Common myeloid progenitor, CD34-positive (primary cell): ENCODE measurements around the gene MACROD2.

Experiments
- CTCF ChIA-PET: fragments of 350-600 bp; sonication (Branson Sonifier 250); formaldehyde crosslinking; loops from one replicate; lab custom pipeline; 2021; ENCODE audit warnings: antibody characterized with exemption; lab: Charles Lee
- POLR2A ChIA-PET: fragments of 350-600 bp; sonication (Branson Sonifier 250); formaldehyde crosslinking; loops from one replicate; lab custom pipeline; 2021; ENCODE audit warnings: antibody characterized with exemption; lab: Charles Lee
- DNase-seq, 3 donors: peaks; one replicate each; pipeline versions ENCODE4 v3.0.0 to v3.0.0-alpha.2; 2013
- H3K27ac ChIP-seq, 2 experiments: 1 replicate in 1 of 2; 2 replicates in 1 of 2; pipeline ENCODE4 v1.7.0; 2013; ENCODE audit warnings: inconsistent platforms in 2 of 2, low read length in 2 of 2, mild to moderate bottlenecking in 2 of 2, low read depth in 1 of 2, moderate library complexity in 1 of 2; ENCODE audit not compliant: severe bottlenecking in 2 of 2, insufficient read depth in 1 of 2, poor library complexity in 1 of 2
- H3K27me3 ChIP-seq, 5 experiments: replicated peaks in 2 of 5; 1 replicate in 3 of 5; 2 replicates in 2 of 5; pipeline versions ENCODE4 v1.6.1 to v1.7.0; 2013; ENCODE audit warnings: low read length in 4 of 5, mild to moderate bottlenecking in 2 of 5, moderate library complexity in 2 of 5, inconsistent platforms in 1 of 5; ENCODE audit not compliant: insufficient read depth in 5 of 5, control insufficient read depth in 4 of 5
- H3K36me3 ChIP-seq, 4 experiments: 1 replicate in 2 of 4; 2 replicates in 2 of 4; pipeline versions ENCODE4 v1.6.1 to v1.7.0; 2013; ENCODE audit warnings: low read length in 3 of 4, control low read depth in 1 of 4, mild to moderate bottlenecking in 1 of 4; ENCODE audit not compliant: control insufficient read depth in 4 of 4, insufficient read depth in 4 of 4
- H3K4me1 ChIP-seq, 4 experiments: 1 replicate in 3 of 4; 2 replicates in 1 of 4; pipeline versions ENCODE4 v1.6.1 to v1.7.1; 2013; ENCODE audit warnings: low read length in 3 of 4, mild to moderate bottlenecking in 3 of 4, control low read depth in 1 of 4, inconsistent platforms in 1 of 4, moderate library complexity in 1 of 4; ENCODE audit not compliant: control insufficient read depth in 4 of 4, insufficient read depth in 4 of 4; ENCODE audit errors: control extremely low read depth in 1 of 4
- H3K4me3 ChIP-seq, 7 experiments: 1 replicate in 4 of 7; 2 replicates in 3 of 7; pipeline versions ENCODE4 v1.5.1 to v1.7.0; 2013; ENCODE audit warnings: mild to moderate bottlenecking in 7 of 7, low read length in 6 of 7, moderate library complexity in 6 of 7, inconsistent platforms in 2 of 7, low read depth in 2 of 7, control low read depth in 1 of 7; ENCODE audit not compliant: insufficient read depth in 4 of 7, control insufficient read depth in 1 of 7; ENCODE audit errors: extremely low read depth in 1 of 7
- H3K9me3 ChIP-seq, 5 experiments: 1 replicate in 4 of 5; 2 replicates in 1 of 5; pipeline versions ENCODE4 v1.6.1 to v1.7.1; 2013; ENCODE audit warnings: low read length in 4 of 5, mild to moderate bottlenecking in 2 of 5, inconsistent platforms in 1 of 5, low read depth in 1 of 5, moderate library complexity in 1 of 5; ENCODE audit not compliant: control insufficient read depth in 4 of 5, insufficient read depth in 2 of 5; ENCODE audit errors: control extremely low read depth in 1 of 5
- WGBS: methylation state at CpG from one replicate; pipeline ENCODE4 v1.1.5; 2013; ENCODE audit not compliant: insufficient coverage; 5-methylcytosine and 5-hydroxymethylcytosine counted together

The MACROD2 gene

DNA sequence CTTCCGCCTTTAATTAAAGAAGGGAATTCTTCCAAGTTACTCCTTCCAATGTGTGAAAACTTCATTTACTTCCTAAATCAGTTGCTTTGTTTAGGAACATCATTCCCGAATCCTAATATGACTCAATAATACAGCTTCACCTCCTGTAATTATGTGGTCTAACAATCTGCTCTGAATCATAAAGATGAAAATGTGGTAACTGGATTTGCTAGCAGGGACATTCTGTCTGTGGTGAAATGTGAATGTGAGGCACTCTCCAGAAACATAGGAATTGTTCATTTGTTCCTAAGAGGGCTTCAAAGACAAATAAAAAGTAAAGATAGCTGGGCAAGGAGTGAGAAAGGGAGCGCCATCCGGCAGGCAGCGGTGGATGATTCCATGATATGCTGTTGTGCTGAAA, 1899.8 kb downstream of the MACROD2 start:
- H3K27ac ChIP-seq, result no peak overlapping the region
- CTCF ChIA-PET, result no interaction called here
- WGBS, result 100% methylated on average over 4 of the region's 5 CpGs
- peaks cover 6 to 13% (median 9%) of the 10 kb centered on the region in 4 experiments for H3K4me1 ChIP-seq
- no peak overlapping the region for H3K4me3 ChIP-seq
- peak in 2 of 3 donors; percentile 10 to 41 for DNase-seq
- peaks cover 0 to 37% (median 7%) of the 10 kb centered on the region in 5 experiments for H3K27me3 ChIP-seq
- POLR2A ChIA-PET, result no interaction called here
- no peaks in the 10 kb centered on the region for H3K9me3 ChIP-seq
- H3K36me3 ChIP-seq, result no peaks in the 10 kb centered on the region

- POLR2A ChIA-PET, result no interaction called here
- Histone ChIP-seq H3K36me3 (no peaks in the 10 kb centered on the region), H3K4me1 (peaks cover 6 to 13% (median 9%) of the 10 kb centered on the region in 4 experiments), H3K27ac (no peak overlapping the region), H3K9me3 (no peaks in the 10 kb centered on the region), H3K27me3 (peaks cover 0 to 38% (median 7%) of the 10 kb centered on the region in 5 experiments), H3K4me3 (no peak overlapping the region)
- DNase-seq, result peak; percentile 64 to 95 (median 92)
- WGBS, result 0% methylated on average over 5 of the region's 6 CpGs
- CTCF ChIA-PET, result no interaction called here
These were observed 1900.3 kb downstream of the MACROD2 start for GRCh38 chr20:15895560-15896084.

GRCh38 chr20:15899967-15900366, 1904.7 kb downstream of the MACROD2 start:
- no peaks in the 10 kb centered on the region for H3K9me3 ChIP-seq
- DNase-seq, result no peak
- CTCF ChIA-PET, result no interaction called here
- no peak overlapping the region for H3K4me3 ChIP-seq
- POLR2A ChIA-PET, result no interaction called here
- no peaks in the 10 kb centered on the region for H3K36me3 ChIP-seq
- no peak overlapping the region for H3K27ac ChIP-seq
- H3K4me1 ChIP-seq, result peaks cover 6 to 12% (median 9%) of the 10 kb centered on the region in 4 experiments
- WGBS, result no CpG with 5 or more reads among the region's 4 CpGs
- peaks cover 0 to 31% (median 0%) of the 10 kb centered on the region in 5 experiments for H3K27me3 ChIP-seq

DNA sequence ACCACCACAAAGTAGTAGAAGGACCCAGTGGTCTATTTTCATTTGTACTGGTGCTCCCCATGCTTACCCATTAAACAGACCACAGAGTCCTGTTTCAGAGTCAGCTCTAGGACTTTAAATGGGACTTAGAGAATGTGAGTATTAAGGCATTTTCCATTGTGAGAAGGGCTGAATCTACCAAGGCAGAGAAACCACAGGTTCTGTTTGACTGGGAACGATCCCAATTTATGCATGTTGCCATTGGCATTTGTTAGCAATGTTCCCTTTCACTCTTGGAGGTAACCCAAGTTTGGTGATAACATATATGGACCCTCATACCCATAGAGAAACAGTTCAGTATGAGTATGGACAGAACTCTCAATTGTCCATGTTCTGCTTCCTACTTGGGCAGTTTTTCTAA, 1905.1 kb downstream of the MACROD2 start:
- POLR2A ChIA-PET, result no interaction called here
- 100% methylated on average over 1 of the region's 1 CpG for WGBS

GRCh38 chr20:15902493-15902892, 1907.2 kb downstream of the MACROD2 start:
- Histone ChIP-seq H3K9me3 (no peaks in the 10 kb centered on the region), H3K36me3 (no peaks in the 10 kb centered on the region), H3K27me3 (peaks cover 0 to 37% (median 6%) of the 10 kb centered on the region in 5 experiments), H3K4me1 (no peaks in the 10 kb centered on the region), H3K4me3 (no peak overlapping the region), H3K27ac (no peak overlapping the region)
- ChIA-PET POLR2A (no interaction called here), CTCF (interaction anchor here (1.1 to 1.9 kb wide), 3 partner anchors 9 to 66 kb away, joined by 3 to 4 read pairs (median 4); no protein-coding TSS in a partner anchor)
- WGBS, result 92% methylated on average over 9 of the region's 9 CpGs
- DNase-seq, result peak; percentile 9 to 34 (median 31)

More for the DNA sequence above, 1905.1 kb downstream of the MACROD2 start:
- H3K27ac ChIP-seq, result no peak overlapping the region
- no peaks in the 10 kb centered on the region for H3K36me3 ChIP-seq
- peaks cover 0 to 31% (median 0%) of the 10 kb centered on the region in 5 experiments for H3K27me3 ChIP-seq
- H3K4me3 ChIP-seq, result no peak overlapping the region
- H3K4me1 ChIP-seq, result peaks cover 6 to 8% (median 6%) of the 10 kb centered on the region in 4 experiments
- no peaks in the 10 kb centered on the region for H3K9me3 ChIP-seq
- CTCF ChIA-PET, result no interaction called here
- DNase-seq, result no peak

GRCh38 chr20:15905661-15906060, 1910.3 kb downstream of the MACROD2 start:
- Histone ChIP-seq H3K27ac (no peak overlapping the region), H3K4me1 (no peaks in the 10 kb centered on the region), H3K27me3 (peaks cover 0 to 25% (median 6%) of the 10 kb centered on the region in 5 experiments), H3K4me3 (no peak overlapping the region), H3K36me3 (no peaks in the 10 kb centered on the region), H3K9me3 (peaks cover 0 to 4% (median 0%) of the 10 kb centered on the region in 5 experiments)
- no peak for DNase-seq
- 92% methylated on average over 1 of the region's 3 CpGs for WGBS
- ChIA-PET CTCF (no interaction called here), POLR2A (no interaction called here)

DNA sequence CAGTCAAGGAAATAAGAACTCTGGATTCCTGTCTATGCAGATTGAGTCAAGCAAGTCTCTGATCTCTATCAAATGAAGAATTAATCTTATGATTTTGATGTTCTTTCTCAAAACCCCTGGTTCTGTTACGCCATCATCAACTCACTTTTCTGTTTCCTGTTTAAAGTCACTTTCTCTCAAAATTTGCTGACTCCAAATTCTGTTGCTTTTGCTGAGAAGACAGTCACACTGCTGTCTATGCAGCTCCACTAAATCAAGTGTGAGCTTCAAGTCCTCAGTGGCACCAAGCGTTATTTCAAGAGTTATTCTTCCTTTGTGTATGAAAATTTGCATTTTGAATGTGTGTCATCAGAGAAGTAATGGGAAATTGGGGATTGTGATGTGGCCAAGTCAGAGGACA, 1914.7 kb downstream of the MACROD2 start:
- CTCF ChIA-PET, result interaction anchor here (0.7 kb wide), 2 partner anchors 540 to 969 kb away, joined by 3 read pairs; no protein-coding TSS in a partner anchor
- Histone ChIP-seq H3K4me1 (no peaks in the 10 kb centered on the region), H3K27ac (no peak overlapping the region), H3K4me3 (no peak overlapping the region), H3K36me3 (no peaks in the 10 kb centered on the region), H3K27me3 (peaks cover 0 to 26% (median 6%) of the 10 kb centered on the region in 5 experiments), H3K9me3 (peaks cover 0 to 4% (median 0%) of the 10 kb centered on the region in 5 experiments)
- WGBS, result 100% methylated on average over 2 of the region's 2 CpGs
- no peak for DNase-seq
- POLR2A ChIA-PET, result no interaction called here
